HG03442 (cell line): ENCODE measurements around the gene EXOSC2.

ENCODE experiments used
- ATAC-seq: cut with Tn5 transposase; IDR thresholded peaks from one replicate; pipeline ENCODE4 v1.9.1; 2021; ENCODE audit warnings: mild to moderate bottlenecking, moderate library complexity; ENCODE audit not compliant: unreplicated experiment

Gene EXOSC2

GRCh38 chr9:130693101-130693425 is 517 bp upstream of the EXOSC2 start:
- no peak for ATAC-seq

DNA sequence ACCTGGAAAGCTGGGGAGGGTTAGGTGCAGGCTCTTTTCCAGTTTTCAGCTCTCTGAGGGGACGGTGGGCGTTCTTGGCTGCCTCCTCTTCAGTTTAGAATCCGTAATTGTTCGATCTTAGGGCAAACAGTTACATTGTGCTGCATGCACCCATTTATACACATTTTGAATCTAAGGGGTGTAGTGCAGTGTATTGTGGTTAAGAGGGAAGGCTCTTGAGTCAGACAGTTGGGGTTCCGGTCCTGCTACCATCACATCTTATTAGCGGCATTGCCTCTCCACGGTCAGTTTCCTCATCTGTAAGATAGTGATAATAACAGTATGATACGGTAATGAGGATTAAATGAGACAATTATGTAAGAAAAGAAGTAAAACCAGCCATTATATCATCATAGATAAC is 625 bp downstream of the EXOSC2 start:
- no peak for ATAC-seq

- no peak for ATAC-seq
These were observed 2.6 kb downstream of the EXOSC2 start for GRCh38 chr9:130696139-130696650.

DNA sequence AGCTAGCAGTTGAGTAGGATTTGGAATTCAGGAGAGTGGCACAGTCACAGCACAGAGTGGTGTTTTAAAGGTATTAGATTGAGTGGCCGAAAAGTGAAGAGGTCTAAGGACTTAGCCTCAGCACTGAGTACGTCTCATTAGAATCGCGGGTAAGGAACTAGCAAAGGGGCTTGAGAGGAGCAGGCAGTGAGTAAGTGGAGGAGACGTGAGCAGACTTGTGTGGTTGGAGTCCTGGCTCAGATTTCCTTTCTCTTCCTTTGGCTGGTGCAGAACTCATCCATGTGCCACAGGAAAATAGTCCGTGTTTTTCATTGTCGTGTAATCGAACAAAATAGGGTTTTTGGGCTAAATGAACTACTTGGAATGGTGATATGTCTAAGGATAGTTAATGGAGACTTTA is 3.4 kb downstream of the EXOSC2 start:
- no peak for ATAC-seq

GRCh38 chr9:130698514-130698913 is 4.9 kb downstream of the EXOSC2 start:
- ATAC-seq, result no peak

DNA sequence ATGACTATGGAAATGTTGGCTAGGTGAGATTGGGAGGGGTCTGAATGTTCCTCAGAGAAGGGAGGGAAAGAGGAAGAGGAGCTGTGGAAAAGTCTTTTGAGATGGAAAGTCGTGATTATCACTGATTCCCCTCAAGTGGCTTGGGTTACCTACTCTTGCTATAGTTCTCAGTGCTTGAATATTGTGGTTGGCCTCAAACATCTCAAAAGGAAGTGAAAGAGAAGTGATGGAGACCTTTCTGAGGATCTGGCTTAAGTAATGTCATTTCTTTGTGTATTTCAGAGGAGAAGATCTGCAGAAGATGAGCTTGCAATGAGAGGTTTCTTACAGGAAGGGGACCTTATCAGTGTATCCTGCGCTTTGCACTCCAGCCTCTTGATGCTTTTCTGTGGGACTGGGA is 5.5 kb downstream of the EXOSC2 start:
- ATAC-seq, result no peak

GRCh38 chr9:130701059-130702022 is 7.8 kb downstream of the EXOSC2 start:
- no peak for ATAC-seq

DNA sequence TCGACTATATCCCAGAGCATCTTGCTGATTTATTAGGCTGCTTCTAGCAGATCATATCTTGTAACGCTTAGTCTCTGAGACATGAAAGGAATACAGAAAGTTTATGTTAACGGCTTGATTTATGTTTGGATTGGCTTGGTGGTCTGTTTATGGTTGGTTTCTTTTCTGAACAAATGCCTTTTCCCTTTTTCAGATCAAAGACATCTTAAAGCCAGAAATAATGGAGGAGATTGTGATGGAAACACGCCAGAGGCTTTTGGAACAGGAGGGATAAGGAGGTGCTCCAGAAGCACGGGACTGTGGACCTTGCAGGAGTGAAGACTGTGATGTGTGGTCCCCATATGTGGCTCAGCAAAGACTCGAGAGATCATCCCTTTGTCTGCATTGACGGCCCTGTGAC is 9.9 kb downstream of the EXOSC2 start:
- no peak for ATAC-seq

- ATAC-seq, result no peak
These were observed 13.8 kb downstream of the EXOSC2 start for GRCh38 chr9:130707225-130707976.

GRCh38 chr9:130710822-130711352 is 17.3 kb downstream of the EXOSC2 start:
- no peak for ATAC-seq

GRCh38 chr9:130711469-130711868 is 17.9 kb downstream of the EXOSC2 start:
- ATAC-seq, result no peak

GRCh38 chr9:130712564-130713285 is 19.1 kb downstream of the EXOSC2 start:
- peak; percentile 92 for ATAC-seq

- peak; percentile 10 for ATAC-seq
These were observed 19.8 kb downstream of the EXOSC2 start for GRCh38 chr9:130713286-130713960.

DNA sequence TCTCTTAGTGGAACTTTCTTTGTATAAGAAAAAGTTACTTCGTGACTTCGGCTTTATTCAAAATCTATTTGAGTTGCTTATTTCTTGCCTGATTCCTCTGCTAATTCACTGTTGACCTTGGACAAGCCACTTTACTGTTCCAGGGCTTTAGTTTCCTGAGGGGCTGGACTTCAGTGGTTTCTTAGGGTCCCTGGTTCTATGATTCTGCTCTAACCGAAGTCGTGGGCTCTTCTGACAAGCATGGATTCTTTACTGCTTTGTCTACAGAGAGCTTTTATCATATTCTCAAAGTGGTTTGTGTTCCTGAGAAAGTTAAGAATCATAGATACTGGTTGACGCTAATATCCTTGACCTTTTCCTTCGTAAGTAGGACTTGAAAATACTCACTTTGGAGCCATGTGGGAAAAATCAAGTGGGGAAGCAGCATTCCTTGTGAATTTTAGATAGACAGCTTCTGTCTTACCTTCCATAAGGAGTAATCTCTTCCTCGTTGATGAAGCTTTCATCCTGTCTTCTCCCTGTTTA is 21.1 kb downstream of the EXOSC2 start:
- ATAC-seq, result no peak

DNA sequence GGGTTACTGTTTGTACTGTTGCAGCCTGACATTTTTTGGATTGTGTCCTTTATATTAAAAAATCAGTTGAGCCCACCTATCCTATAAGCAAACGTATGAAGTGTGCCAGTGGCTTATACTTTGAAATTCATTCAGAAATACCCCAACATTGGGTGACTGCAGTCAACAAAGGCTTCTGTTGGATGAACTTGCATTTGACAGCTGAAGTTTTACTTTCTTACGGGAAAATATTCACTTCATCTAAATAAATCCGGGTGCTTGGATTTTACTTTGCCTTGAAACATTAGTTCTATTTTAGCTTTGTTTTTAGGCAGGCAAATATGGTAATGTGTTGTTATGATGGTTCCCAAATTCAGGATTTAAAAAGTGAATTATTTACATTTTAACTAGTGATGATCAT is 21.7 kb downstream of the EXOSC2 start:
- no peak for ATAC-seq

DNA sequence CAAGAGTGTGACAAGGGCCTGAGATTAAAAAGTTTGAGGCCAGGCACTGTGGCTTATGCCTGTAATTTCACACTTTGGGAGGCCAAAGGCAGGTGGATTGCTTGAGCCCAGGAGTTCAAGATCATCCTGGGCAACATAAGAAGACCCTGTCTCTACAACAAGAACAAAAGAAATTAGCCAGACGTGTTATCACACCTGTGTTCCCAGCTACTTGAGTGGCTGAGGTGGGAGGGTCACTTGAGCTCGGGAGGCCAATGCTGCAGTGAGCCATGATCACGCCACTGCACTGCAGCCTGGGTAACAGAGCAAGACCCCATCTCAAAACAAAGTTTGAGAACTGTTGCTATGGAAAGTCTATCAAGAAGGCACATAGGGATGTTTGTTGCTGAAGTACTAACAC is 25.0 kb downstream of the EXOSC2 start:
- ATAC-seq, result no peak

- no peak for ATAC-seq
These were observed 27.2 kb downstream of the EXOSC2 start for GRCh38 chr9:130720762-130721161.

GRCh38 chr9:130728721-130729120 is 35.1 kb downstream of the EXOSC2 start:
- no peak for ATAC-seq

GRCh38 chr9:130729145-130729544 is 35.6 kb downstream of the EXOSC2 start:
- ATAC-seq, result no peak

- ATAC-seq, result no peak
These were observed 37.8 kb downstream of the EXOSC2 start for GRCh38 chr9:130731355-130731754.
